ENCODE measurements around the gene MIEF1. TPM values are rescaled to one million over a fixed set of nuclear protein-coding genes. Genes with fewer than 3 reads are reported as not detected.
A peak's percentile ranks its signal among the peaks of the same experiment; 100 is the strongest.

The MIEF1 gene
- total RNA-seq, 1 experiment from 2014 or later: 29.9 TPM

GRCh38 chr22:39502789-39503409 lies 809 bp downstream of the MIEF1 start (continued):
- no peak for TF ChIP-seq REST (IDR thresholded peaks at IDR 0.05; ENCODE audit: insufficient read depth in 1 of 2, low read depth in 2 of 2, low read length in 1 of 2)

GRCh38 chr22:39503630-39504029 lies 1.5 kb downstream of the MIEF1 start:
- BruUV-seq (replicated peaks): no TSS peak
- no peak for TF ChIP-seq POLR2AphosphoS5 (IDR thresholded peaks at IDR 0.05; ENCODE audit: low read depth, low read length)
- no peak for TF ChIP-seq TCF7L2 (IDR thresholded peaks at IDR 0.05; ENCODE audit: low read depth, low read length)
- TF ChIP-seq CTCF (IDR thresholded peaks at IDR 0.05): no peak
- no peak for TF ChIP-seq SIN3A (IDR thresholded peaks at IDR 0.05; ENCODE audit: borderline replicate concordance, insufficient read depth, low read depth, low read length)
- TF ChIP-seq REST (IDR thresholded peaks at IDR 0.05; ENCODE audit: insufficient read depth in 1 of 2, low read depth in 2 of 2, low read length in 1 of 2): no peak
- Histone ChIP-seq H3K9me3 (ENCODE audit: control insufficient read depth, insufficient read depth, low read depth, low read length) (no peaks in the 10 kb centered on the region), H3K36me3 (ENCODE audit: control insufficient read depth, insufficient read depth, low read length) (peaks cover 10% of the 10 kb centered on the region), H3K27me3 (ENCODE audit: control insufficient read depth, insufficient read depth, low read length) (no peaks in the 10 kb centered on the region), H3K4me3 (ENCODE audit: low read depth in 2 of 2, low read length in 2 of 2) (peak overlapping the region; percentile 82 to 93), H3K27ac (ENCODE audit: low read length) (peak overlapping the region; percentile 92), H3K4me1 (ENCODE audit: control insufficient read depth, insufficient read depth, low read length) (peaks cover 16% of the 10 kb centered on the region)
- in situ Hi-C loops (cut with HindIII; ENCODE audit: low pct_unique_long_range_greater_than_20kb, low sequenced_read_pairs): no loop called here
- ChIA-PET POLR2A (interaction anchor here (0.6 kb wide), 1 partner anchor 8 kb away, joined by 3 read pairs; no protein-coding TSS in a partner anchor), CTCF (no interaction called here)
- DNase-seq (ENCODE audit: low read depth, low spot score) (no peak), ATAC-seq (no peak)
- intact Hi-C loops (cut with micrococcal nuclease; ENCODE audit: unreplicated experiment): no loop called here

- CTCF ChIA-PET: no interaction called here
- no peak for TF ChIP-seq TCF7L2 (IDR thresholded peaks at IDR 0.05; ENCODE audit: low read depth, low read length)
- no peak for TF ChIP-seq CTCF (IDR thresholded peaks at IDR 0.05)
- TF ChIP-seq POLR2AphosphoS5 (IDR thresholded peaks at IDR 0.05; ENCODE audit: low read depth, low read length): no peak
- no peak for TF ChIP-seq SIN3A (IDR thresholded peaks at IDR 0.05; ENCODE audit: borderline replicate concordance, insufficient read depth, low read depth, low read length)
- TF ChIP-seq REST (IDR thresholded peaks at IDR 0.05; ENCODE audit: insufficient read depth in 1 of 2, low read depth in 2 of 2, low read length in 1 of 2): no peak
- Histone ChIP-seq H3K27me3 (ENCODE audit: control insufficient read depth, insufficient read depth, low read length) (no peaks in the 10 kb centered on the region), H3K4me3 (ENCODE audit: low read depth in 2 of 2, low read length in 2 of 2) (no peak overlapping the region), H3K9me3 (ENCODE audit: control insufficient read depth, insufficient read depth, low read depth, low read length) (no peaks in the 10 kb centered on the region), H3K36me3 (ENCODE audit: control insufficient read depth, insufficient read depth, low read length) (peaks cover 10% of the 10 kb centered on the region), H3K4me1 (ENCODE audit: control insufficient read depth, insufficient read depth, low read length) (peaks cover 16% of the 10 kb centered on the region), H3K27ac (ENCODE audit: low read length) (no peak overlapping the region)
- in situ Hi-C loops (cut with HindIII; ENCODE audit: low pct_unique_long_range_greater_than_20kb, low sequenced_read_pairs): no loop called here
- DNase-seq (ENCODE audit: low read depth, low spot score): no peak
- BruUV-seq (replicated peaks): no TSS peak
- intact Hi-C loops (cut with micrococcal nuclease; ENCODE audit: unreplicated experiment): no loop called here
- POLR2A ChIA-PET: interaction anchor here (0.6 kb wide), 1 partner anchor 8 kb away, joined by 3 read pairs; no protein-coding TSS in a partner anchor
- no peak for ATAC-seq
These were observed 2.0 kb downstream of the MIEF1 start for GRCh38 chr22:39504071-39504470.

Measured in Panc1 (cell line).